Dermis blood vessel endothelial cell (primary cell): ENCODE results near the gene MOB3B. TPM values are rescaled to one million over a fixed set of nuclear protein-coding genes. Genes with fewer than 3 reads are reported as not detected.

Source experiments
- DNase-seq: peaks from one replicate; pipeline ENCODE4 v3.0.0; 2010
- total RNA-seq: library from RNA; depleted of rRNA; stranded (reverse); fragments of >200 nt; gene quantifications from 2 replicates; pipeline ENCODE4 v1.2.3, GENCODE V29; 2014

MOB3B gene
- total RNA-seq, 1 donor from 2014 or later, result 0.85 TPM

- no peak for DNase-seq
Measured at GRCh38 chr9:27540502-27540901, 10.9 kb upstream of the MOB3B start.

- DNase-seq, result no peak
Measured at GRCh38 chr9:27539479-27540441, 10.1 kb upstream of the MOB3B start.

- DNase-seq, result no peak
Measured at GRCh38 chr9:27538647-27539046, 9.0 kb upstream of the MOB3B start.

- DNase-seq, result no peak
Measured at GRCh38 chr9:27537756-27538155, 8.1 kb upstream of the MOB3B start.

- DNase-seq, result no peak
Measured at GRCh38 chr9:27537027-27537435, 7.4 kb upstream of the MOB3B start.

GRCh38 chr9:27536168-27536567 lies 6.6 kb upstream of the MOB3B start:
- DNase-seq, result no peak

GRCh38 chr9:27535701-27536118 lies 6.1 kb upstream of the MOB3B start:
- DNase-seq, result no peak

- no peak for DNase-seq
Measured at GRCh38 chr9:27534658-27535209, 5.1 kb upstream of the MOB3B start.

GRCh38 chr9:27534131-27534530 lies 4.5 kb upstream of the MOB3B start:
- no peak for DNase-seq

GRCh38 chr9:27533311-27533710 lies 3.7 kb upstream of the MOB3B start:
- no peak for DNase-seq

GRCh38 chr9:27532046-27532445 lies 2.4 kb upstream of the MOB3B start:
- no peak for DNase-seq

GRCh38 chr9:27530915-27531755 lies 1.5 kb upstream of the MOB3B start:
- DNase-seq, result no peak

- DNase-seq, result peak; percentile 19
Measured at GRCh38 chr9:27528886-27529315, 713 bp downstream of the MOB3B start.

GRCh38 chr9:27528076-27528885 lies 1.3 kb downstream of the MOB3B start:
- peak; percentile 42 for DNase-seq

GRCh38 chr9:27527702-27528075 lies 1.9 kb downstream of the MOB3B start:
- no peak for DNase-seq

GRCh38 chr9:27524236-27524635 lies 5.4 kb downstream of the MOB3B start, which contains the start of gene IFNK:
Gene IFNK, plus strand, starts transcription at chr9:27524290. Its CDS starts 47 bp downstream, at chr9:27524337.
- no peak for DNase-seq

- no peak for DNase-seq
Measured at GRCh38 chr9:27523141-27523540, 6.5 kb downstream of the MOB3B start.

GRCh38 chr9:27520986-27521385 lies 8.6 kb downstream of the MOB3B start:
- DNase-seq, result no peak

GRCh38 chr9:27519466-27520465 lies 9.8 kb downstream of the MOB3B start:
- DNase-seq, result no peak

GRCh38 chr9:27518809-27519208 lies 10.8 kb downstream of the MOB3B start:
- DNase-seq, result no peak

- DNase-seq, result no peak
Measured at GRCh38 chr9:27518006-27518405, 11.6 kb downstream of the MOB3B start.
